A172 (cell line): ENCODE data around the gene UBE2D2. TPM values are rescaled to one million over a fixed set of nuclear protein-coding genes. Genes with fewer than 3 reads are reported as not detected.
"Not testable (repeated sequence)": the region's sequence is repeated elsewhere in the genome, so short reads cannot be mapped to it uniquely, and the experiment has no call there.

Source experiments
- DNase-seq: peaks from one replicate; pipeline ENCODE4 v3.0.0-alpha.2; 2015; ENCODE audit warnings: low spot score
- total RNA-seq: library from RNA; depleted of rRNA; stranded (reverse); fragments of >200 nt; shearing (Covaris generic); gene quantifications from 2 replicates; pipeline ENCODE4 v1.2.3, GENCODE V29; 2014

UBE2D2 gene
- total RNA-seq, 1 experiment from 2014 or later, result 131 TPM

DNA sequence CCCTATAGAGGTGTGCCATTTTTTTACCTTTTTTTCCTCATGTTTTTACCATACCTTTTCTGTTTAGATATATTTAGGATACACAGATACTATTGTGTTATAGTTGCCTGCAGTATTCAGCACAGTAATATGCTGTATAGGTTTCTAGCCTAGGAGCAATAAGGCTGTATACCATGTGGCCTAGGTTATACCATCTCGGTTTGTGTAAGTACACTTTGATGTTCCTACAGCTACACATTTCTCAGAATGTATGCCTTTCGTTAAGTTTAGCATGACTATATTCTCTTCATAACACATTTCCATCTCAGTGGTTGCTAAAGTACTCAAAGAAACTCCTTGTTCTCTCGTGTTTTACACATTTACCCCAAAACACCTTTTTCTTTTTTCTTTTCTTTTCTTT lies 23.0 kb downstream of the UBE2D2 start:
- DNase-seq, result no peak

DNA sequence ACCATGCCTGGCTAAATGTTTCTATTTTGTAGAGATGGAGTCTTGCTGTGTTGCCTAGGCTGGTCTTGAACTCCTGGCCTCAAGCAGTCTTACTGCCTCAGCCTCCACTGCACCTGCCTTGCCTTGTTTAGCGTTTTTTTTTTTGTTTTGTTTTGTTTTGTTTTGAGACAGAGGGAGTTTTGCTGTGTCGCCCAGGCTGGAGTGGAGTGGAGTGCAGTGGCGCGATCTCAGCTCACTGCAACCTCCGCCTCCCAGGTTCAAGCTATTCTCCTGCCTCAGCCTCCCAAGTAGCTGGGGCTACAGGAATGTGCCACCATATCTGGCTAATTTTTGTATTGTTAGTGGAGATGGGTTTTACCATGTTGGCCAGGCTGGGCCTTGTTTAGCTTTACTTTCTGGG lies 27.0 kb downstream of the UBE2D2 start:
- not testable (repeated sequence) for DNase-seq

DNA sequence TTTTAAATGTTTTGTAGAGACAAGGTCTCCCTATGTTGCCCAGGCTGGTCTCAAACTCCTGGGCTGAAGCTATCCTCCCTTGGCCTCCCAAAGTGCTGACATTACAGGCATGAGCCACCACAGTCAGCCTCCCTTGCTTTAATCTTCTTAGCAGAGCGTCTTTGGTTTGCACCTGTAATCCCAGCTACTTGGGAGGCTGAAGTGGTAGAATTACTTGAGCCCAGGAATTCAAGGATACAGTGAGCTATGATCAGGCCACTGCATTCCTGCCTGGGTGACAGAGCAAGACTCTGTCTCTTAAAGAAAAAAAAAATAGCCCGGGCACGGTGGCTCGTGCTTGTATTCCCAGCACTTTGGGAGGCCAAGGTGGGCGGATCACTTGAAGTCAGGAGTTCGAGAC lies 27.8 kb downstream of the UBE2D2 start:
- no peak for DNase-seq

DNA sequence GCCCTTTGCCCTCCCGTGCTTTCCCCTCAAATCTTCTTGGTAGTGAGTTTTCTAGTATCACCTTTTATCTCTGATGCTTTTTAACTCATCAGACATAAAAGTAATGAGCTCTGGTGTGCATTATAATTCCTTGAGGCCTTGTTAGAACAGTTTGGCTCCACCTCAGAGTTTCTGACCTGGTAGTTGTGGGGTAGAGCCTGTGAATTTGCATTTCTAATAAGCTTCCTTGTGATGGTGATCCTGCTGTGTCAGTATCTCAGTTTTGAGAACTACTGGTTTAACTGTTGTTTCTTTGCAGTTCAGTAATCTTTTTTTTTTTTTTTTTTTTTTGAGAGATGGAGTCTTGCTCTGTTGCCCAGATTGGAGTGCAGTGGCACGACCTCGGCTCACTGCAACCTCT lies 31.1 kb downstream of the UBE2D2 start:
- DNase-seq, result no peak

DNA sequence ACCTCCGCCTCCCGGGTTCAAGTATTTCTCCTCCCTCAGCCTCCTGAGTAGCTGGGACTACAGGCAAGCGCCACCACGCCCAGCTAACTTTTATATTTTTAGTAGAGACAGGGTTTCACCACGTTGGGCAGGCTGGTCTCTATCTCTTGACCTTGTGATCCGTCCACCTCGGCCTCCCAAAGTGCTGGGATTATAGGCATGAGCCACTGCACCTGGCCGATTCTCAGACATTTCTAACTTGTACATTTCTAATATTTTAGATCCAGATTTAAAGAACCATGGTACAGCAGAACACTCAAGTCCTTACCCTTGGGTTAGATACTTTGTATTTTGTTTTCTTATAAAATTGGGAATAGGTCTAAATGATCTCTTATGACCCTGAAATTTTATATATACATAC lies 31.9 kb downstream of the UBE2D2 start:
- DNase-seq, result not testable (repeated sequence)

DNA sequence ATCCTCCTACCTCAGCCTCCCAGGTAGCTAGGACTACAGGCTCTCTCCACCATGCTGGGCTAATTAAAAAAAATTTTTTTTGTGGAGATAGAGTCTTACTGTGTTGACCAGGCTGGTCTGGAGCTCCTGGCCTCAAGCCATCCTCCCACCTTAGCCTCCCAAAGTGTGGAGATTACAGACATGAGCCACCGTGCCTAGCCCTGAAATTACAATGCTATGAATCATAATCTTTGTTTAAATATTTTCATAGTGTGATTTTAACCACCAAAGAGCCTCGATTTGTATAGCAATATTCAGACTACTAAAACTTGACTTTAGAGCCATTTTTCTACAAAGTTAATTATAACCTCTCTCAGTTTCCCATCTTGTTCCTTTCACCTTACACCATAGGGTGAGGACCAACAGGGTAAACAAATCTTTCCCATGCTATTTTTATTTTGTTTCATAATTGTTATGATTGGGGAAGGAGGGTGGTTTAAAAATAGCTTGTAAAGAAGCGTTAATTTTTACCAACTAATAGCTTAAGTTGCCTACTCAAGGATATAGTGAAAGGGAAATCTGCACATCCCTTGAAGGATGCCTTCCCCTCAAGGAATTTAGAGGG lies 32.7 kb downstream of the UBE2D2 start:
- peak; percentile 67 for DNase-seq

DNA sequence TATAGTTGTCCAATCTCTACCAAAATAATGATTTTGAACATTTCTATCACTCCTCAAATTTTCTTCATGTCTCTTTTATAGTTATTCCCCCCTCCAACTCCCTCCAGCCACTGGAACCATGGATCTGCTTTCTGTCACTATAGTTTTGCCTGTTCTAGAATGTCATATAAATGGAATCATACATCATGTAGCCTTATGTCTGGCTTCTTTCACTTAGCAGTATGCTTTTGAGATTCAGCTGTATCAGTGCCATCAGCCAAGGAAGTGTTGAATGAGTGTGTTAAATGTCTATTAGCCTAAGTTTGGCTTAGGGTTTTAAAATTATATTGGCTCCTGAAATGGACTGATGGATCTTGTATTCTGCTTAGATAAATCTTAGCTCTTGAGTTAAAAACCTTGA lies 36.0 kb downstream of the UBE2D2 start:
- DNase-seq, result no peak

DNA sequence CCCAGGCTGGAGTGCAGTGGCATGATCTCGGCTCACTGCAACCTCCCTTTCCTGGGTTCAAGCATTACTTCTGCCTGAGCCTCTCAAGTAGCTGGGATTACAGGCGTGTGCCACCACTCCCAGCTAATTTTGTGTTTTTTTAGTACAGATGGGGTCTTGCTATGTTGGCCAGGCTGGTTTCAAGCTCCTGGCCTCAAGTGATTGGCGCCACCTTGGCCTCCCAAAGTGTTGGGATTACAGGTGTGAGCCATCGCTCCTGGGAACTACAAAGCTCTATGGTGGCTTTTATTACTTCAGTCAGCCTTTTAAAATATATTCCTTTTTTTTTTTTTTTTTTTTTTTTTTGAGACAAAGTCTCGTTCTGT lies 37.4 kb downstream of the UBE2D2 start:
- DNase-seq, result not testable (repeated sequence)

DNA sequence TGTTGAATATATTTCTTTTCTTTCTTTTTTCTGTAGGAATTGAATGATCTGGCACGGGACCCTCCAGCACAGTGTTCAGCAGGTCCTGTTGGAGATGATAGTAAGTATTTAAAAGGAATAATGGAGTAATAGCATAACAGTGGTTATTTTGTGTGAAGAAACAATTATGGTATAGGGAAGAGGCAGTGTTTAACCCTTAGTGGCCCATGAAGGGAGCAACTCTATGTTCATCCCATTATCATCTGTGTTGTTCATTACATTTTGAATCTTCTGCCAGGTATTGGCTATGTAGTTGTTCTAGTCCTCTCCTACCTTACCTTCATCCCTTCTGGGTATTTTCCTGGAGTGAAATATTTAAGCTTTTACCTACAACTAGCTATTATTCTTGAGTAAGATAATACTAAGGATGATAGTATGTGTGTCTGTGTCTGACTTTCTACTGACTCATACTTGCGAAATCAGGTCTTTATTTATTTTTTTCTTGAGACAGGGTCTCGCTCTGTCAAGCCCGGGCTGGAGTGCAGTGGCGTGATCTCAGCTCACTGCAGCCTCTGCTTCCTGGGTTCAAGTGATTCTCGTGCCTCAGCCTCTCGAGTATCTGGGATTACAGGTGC lies 39.3 kb downstream of the UBE2D2 start:
- DNase-seq, result peak; percentile 13

DNA sequence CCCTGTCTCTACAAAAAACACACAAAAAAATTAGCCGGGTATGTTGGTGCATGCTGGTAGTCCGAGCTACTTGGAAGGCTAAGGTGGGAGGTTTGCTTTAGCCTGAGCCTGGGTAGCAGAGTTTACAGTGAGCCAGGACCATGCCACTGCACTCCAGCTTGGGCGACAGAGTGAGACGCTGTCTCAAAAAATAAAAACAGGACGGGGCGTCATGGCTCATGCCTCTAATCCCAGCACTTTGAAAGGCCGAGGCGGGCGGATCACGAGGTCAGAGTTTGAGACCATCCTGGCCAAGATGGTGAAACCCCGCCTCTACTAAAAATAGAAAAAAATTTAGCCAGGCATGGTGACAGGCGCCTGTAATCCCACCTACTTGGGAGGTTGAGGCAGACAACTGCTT lies 40.3 kb downstream of the UBE2D2 start:
- DNase-seq, result no peak

DNA sequence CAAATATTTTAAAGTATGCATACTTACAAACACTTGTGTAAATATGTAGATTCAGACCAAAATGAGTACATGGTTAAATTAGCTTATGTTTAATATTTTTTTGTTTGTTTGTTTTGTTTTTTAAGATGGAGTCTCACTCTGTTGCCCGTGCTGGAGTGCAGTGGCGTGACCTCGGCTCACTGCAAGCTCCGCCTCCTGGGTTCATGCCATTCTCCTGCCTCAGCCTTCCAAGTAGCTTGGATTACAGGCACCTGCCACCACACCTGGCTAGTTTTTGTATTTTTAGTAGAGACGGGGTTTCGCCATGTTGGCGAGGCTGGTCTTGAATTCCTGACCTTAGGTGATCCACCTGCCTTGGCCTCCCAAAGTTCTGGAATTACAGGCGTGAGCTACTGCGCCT lies 40.8 kb downstream of the UBE2D2 start:
- not testable (repeated sequence) for DNase-seq

DNA sequence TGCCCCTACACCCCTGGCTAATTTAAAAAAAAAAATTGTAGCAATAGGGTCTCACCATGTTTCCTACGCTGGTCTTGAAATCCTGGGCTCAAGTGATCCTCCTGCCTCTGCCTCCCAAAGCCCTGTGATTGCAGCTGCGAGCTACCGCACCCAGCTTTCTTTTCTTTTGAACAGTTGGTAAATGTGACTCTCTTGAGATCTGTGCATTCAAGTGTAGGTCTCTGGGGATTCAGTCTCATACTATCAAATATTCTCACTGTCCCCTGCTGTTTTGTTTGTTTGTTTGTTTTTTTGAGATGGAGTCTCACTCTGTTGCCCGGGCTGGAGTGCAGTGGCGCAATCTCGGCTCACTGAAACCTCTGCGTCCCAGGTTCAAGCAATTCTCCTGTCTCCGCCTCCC lies 44.7 kb downstream of the UBE2D2 start:
- no peak for DNase-seq

DNA sequence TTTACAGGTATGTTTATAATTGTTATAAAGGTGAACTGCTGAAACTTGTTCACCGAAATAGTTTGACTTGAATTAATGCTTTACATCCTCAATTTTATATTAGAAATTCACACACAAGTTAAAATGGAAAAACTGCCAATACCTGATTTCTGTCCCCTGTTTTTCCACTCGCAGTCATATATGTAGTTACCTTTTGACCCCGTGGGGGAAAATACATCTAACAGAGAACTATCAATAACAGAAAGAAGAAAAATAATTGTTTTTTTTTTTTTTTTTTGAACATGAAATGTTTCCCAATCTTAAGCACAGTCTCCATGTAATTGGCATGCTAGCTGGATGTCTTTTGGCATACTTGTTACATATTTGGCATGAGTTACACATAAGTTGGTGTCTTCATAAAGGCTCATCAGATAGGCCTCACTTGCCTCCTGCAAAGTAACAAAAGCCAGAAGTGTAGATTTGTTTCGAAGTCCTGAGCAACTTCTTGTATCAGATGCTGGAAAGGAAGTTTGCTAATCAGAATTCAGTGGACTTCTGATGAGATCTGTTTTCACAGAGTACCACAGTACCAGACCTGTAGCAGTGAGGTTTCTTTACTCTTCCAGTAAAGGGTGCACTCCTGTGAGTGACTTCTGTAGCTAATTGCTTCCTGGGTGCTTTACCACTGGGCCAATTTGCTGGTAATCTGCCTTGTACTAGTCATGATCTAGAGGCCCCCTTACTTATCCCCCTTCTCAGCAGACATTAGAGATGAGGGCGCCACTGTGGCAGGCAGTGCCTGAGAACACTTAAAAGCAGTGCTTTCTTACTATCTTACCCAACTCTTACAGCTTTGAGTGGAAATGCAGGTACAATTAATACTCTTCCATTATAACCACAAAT lies 50.8 kb downstream of the UBE2D2 start:
- no peak for DNase-seq

DNA sequence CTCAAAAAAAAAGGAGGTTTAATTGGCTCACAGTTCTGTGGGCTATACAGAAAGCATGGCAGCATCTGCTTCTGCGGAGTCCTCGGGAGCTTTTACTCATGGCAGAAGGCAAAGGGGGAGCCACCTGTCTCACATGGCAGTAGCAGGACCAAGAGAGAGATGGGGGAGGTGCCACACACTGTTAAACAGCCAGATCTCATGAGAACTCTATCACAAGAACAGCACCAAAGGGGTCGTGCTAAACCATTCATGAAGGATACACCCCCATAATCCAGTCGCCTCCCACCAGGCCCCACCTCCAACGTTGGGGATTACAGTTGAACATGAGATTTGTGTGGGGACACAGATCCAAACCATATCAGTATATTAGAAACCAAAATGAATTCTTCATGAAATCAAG lies 58.7 kb downstream of the UBE2D2 start:
- no peak for DNase-seq

DNA sequence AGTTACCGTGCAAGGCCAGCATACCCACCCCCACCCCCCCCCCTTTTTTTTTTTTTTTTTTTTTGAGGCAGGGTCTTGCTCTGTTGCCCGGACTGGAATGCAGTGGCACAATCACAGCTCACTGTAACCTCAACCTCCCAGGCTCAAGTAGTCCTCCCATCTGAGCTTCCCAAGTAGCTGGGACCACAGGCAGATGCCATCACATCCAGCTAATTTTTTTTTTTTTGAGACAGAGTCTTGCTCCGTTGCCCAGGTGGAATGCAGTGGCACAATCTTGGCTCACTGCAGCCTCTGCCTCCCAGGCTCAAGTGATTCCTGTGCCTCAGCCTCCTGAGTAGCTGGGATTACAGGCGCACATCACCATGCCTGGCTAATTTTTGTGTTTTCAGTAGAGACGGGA lies 64.3 kb downstream of the UBE2D2 start:
- not testable (repeated sequence) for DNase-seq

DNA sequence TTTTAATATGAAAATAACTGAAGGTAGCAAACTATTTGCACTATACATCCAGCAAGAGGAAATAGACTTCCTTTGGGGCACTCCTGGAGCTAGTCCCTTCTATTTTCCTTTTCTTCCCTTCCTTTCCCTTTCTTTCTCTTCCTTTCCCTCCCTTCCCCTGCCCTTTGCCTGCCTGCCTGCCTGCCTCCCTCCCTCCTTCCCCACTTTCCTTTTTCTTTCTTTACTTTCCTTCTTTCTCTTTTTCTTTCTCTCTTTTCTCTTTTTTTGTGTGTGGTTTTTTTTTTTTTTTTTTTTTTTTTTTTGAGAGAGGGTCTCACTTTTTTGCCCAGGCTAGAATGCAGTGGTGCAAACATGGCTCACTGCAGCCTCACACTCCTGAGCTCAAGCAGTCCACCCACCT lies 69.7 kb downstream of the UBE2D2 start:
- DNase-seq, result no peak

DNA sequence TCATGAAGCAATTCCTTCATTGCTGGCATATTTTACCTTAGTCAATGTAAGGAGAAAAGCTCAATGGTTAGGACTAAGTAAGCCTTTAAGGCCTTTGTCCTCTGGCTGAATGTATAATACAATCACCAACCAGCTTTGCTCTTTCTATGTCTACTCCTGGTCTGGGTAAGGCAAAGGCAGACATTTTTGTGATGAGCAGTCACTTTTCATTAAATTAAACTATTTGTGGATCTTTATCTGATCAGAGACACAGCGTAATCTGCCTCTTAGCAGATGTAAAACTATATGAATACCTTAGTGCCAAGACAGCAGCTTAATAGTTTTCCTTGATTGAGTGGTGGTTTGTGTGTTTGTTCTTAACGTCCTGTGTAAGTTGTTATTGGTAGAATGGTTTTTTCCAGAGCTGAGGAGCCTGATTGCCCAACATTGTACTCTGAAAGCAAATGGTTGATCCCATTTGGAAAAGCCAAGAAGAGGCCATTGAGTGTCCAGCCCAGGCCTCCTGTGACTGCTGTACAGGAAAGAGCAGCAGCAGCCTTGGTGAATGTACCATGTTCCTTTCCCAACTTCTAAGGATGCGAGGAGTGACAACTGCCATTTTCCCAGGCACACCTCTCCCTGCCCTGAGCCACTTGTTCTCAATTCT lies 70.5 kb downstream of the UBE2D2 start:
- no peak for DNase-seq

DNA sequence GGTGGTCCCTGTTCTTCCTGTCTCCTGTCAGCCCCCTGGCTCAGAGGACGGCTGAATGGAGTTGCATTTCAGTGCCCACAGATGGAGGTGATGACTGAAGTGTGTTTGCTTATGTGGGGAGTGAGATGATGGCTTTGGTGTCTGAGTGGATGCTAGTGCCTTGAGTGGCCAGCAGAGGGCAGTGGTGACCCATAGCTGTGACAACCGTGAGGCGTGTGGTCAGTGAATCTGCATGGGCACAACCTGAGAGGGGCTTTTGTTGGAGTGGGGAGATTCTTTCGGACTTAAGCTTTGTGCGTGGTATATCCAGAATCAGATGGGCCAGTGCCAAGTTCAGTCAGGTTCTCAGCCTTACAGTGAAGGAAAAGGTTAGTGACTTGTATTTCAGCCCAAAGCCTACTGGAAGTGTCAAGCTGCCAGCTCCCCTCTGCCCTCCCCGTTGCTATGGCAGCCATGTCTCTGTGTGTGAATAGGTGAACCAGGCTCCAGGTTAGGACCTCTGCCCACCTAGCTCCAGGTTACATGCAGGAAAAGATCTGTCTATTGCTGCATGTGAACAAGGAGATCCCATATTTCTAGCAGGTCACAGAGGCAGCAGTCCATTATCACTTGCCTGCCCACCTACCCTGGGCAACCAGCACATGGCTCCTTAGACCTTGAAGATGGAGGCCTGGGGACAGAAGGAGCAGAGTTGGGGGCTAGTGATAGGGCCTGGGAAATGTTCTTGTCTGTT lies 72.3 kb downstream of the UBE2D2 start:
- DNase-seq, result peak; percentile 84

DNA sequence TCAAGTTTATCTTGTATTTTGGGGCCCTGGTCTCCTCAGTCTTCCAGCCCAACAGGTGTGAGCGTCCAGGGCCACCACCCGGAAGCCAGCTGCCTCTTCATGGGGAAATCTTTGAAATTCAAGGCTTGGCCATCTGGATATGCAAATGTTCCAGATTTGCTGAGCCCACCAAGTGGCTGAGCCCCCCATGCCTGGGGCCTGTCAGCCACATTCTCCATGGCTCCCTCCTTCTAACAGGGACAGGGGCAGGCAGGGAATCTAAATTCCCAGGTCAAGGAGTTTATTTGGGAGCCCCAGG lies 72.8 kb downstream of the UBE2D2 start:
- no peak for DNase-seq

DNA sequence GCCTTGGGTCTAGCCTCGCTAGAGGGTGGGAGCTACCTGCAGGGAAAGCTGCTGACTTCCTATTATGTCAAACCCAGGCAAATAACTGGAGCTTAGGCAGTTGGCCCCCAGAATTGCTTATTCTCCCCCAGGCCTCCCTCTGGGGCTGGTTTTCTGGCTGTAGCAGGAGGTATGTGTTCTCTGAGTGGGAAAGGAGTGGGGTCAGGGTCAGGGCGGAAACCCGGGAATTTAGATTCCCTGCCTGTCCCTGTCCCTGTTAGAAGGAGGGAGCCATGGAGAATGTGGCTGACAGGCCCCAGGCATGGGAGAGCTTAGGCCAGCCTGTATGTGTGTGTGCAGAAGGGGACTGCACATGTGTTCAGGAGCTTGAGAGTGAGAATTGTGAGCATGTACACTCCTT lies 73.4 kb downstream of the UBE2D2 start:
- no peak for DNase-seq

DNA sequence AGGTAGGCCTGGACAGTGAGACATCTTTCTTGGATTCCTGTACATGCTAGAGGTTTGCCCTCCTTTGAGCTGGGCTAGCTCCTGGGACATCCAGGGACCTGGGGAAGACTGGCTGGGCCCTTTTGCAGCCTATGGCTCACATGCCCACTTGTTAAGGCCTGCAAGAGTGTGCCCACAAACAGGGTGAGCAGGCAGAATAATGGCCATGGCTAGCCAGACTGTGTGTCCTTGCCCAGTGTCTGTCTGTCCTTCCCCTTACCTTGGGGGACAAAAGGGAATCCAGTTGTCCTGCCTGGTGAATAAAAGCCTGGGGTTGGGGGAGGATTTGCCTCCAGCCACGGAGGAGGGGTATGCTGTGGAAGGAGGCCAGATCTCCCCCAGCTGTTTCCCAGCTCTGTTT lies 74.1 kb downstream of the UBE2D2 start:
- DNase-seq, result no peak

DNA sequence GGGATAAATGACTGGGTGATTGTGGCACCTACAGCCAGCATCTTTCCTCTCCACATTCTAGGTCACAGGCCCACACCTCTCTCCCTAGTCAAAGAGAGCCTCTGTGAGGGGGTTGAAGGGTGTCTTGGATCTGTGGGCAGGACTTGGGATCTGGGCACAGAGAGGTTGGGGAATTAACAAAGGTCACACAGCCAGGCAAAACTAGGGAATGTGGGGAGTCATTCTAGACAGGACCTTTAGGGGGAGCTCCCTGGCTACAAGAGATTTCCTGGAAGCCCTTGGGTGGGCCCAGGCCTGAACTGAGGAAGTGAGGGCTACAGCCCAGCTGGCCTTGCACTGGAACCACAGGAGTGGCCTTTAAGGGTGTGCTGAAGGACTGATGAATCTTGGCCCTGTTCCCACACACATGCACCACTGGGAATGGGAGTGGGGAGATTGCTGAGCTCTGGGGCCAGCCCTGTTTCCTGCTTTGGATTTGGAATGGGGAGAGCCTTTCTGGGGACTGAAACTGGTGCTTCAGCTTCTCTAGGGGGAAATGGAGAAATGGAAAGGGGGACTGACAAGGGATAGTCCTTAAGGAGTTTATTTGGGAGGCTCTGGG lies 74.6 kb downstream of the UBE2D2 start:
- peak; percentile 98 for DNase-seq
